SHP77 treated with DMSO at 0.1 percent for 48 hours (cell line): ENCODE data around the gene ZNF772.

Experiments
- DNase-seq: peaks from one replicate; lab custom pipeline; 2025; lab: John Stamatoyannopoulos, UW

ZNF772 gene

DNA sequence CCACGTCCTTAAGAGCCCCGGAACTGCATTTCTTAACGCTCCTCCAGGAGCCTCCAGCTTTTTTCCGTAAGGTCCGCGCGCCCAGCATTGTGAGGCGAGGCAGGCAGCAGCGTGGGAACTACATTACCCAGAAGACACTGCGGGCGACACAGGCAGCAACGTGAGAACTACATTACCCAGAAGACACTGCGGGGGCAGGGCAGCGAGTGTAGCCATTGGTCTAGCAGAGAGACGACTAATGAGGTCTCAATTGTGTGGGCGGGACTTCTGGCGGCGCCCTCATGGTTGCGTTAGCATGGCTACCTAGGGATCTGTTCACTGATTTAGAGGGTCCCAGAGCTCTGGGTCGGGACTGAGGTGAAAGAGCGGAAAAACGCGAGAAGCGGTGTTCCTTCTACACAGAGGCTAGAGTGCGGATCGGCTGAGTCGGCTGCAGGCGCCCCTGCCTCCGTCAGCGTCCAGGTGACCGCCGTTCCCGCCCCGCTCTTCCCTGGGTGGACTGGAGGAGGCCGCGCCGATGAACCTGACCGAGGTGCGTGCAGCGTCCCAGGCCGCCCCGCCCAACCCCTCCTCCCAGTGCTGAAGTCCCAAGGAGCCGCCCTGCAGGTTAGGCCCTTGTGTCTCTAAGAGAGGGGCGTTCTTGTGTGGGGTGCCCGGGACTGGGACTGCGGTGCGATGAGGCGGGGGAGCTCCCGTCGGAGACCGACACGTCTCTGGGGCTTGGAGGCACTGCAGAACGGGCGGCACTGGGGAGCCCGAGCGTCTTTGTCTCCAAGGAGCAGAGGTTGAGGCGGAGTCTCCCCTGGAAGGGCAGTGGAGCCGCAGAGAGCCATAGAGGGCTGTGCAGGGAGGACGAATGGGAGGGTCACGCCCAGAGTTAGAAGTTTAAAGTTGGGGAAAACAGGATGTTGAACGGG is 42.0 kb downstream of the ZNF772 start, which contains the start of gene ZNF749:
Gene ZNF749, plus strand, starts transcription at position 264 of the 917 bp plus-strand sequence. Its CDS starts 254 bp downstream, at position 518.
- DNase-seq, result peak; percentile 96

DNA sequence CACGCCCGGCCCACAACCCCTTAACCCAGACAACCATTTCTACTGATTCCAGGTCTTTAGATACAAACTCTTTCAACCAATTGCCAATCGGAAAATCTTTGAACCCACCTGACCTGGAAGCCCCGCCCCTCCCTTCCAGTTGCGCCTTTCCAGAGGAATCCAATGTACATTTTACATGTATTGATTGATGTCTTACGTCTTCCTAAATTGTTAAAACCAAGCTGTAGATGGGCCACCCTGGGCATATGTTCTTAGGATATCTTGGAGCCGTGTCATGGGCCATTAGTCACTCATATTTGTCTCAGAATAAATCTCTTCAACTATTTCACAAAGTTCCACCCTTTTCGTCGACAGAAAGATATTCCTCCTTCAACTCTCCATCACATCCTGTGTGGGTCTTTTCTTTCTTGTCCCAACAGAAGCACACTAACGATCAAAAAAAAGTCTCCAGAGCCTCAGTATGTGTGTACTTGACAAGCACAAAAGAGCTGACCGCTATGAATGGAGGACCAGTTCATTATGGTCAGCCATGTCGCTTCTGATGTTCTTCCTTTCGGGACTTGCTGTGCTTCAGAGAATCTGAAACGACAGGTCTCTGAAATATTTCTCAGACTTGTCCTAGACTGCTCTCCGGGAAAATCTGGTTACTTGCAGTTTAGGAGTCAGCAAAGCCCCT is 42.8 kb downstream of the ZNF772 start:
- no peak for DNase-seq

DNA sequence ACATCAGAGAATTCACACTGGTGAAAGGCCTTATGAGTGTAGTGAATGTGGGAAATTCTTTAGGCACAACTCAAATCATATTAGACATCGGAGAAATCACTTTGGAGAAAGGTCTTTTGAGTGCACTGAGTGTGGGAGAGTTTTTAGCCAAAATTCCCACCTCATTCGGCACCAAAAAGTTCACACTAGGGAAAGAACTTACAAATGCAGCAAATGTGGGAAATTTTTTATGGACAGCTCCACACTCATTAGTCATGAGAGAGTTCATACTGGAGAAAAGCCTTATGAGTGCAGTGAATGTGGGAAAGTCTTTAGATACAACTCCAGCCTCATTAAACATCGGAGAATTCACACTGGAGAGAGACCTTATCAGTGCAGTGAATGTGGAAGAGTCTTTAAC is 56.3 kb downstream of the ZNF772 start:
- DNase-seq, result no peak

DNA sequence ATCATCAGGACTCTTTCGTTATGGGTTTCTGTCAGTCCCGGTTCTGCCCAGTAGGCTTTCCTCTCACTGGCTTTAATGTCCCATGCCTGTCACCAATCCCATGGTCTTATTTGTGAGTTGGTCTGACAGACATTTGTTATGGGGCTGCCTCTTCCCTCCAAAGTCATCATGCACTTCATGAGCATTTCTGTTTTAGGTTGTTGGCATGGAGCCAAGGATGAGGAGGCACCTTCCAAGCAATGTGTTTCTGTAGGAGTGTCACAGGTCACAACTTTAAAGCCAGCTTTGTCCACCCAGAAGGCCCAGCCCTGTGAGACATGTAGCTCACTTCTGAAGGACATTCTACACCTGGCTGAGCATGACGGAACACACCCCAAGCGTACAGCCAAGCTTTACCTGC is 57.9 kb downstream of the ZNF772 start:
- DNase-seq, result no peak
